H9 (cell line): Measurements from ENCODE around the gene NTSR2. TPM values are rescaled to one million over a fixed set of nuclear protein-coding genes. Genes with fewer than 3 reads are reported as not detected.

Experiments used
- DNase-seq: peaks from one replicate; pipeline ENCODE4 v3.0.0-alpha.2; 2017
- H2AFZ ChIP-seq: one replicate; pipeline ENCODE4 v1.6.1; 2013; ENCODE audit warnings: mild to moderate bottlenecking, low read length, control low read depth, moderate library complexity
- H2AK5ac ChIP-seq: 2 replicates; pipeline ENCODE4 v1.6.1; 2013; ENCODE audit warnings: low read length, control low read depth, mixed read lengths; ENCODE audit not compliant: insufficient read length
- H2BK120ac ChIP-seq: one replicate; pipeline ENCODE4 v1.6.1; 2013; ENCODE audit warnings: low read depth, mild to moderate bottlenecking, low read length, control low read depth, inconsistent platforms; ENCODE audit not compliant: poor library complexity, severe bottlenecking
- H2BK12ac ChIP-seq: 2 replicates; pipeline ENCODE4 v1.6.1; 2013; ENCODE audit warnings: low read length, control low read depth, mixed read lengths, low read depth; ENCODE audit not compliant: insufficient read length
- H2BK15ac ChIP-seq: 2 replicates; pipeline ENCODE4 v1.6.1; 2013; ENCODE audit warnings: low read depth, low read length, control low read depth
- H2BK20ac ChIP-seq: one replicate; pipeline ENCODE4 v1.6.1; 2013; ENCODE audit warnings: low read depth, mild to moderate bottlenecking, low read length, control low read depth, inconsistent platforms; ENCODE audit not compliant: poor library complexity, severe bottlenecking
- H2BK5ac ChIP-seq: 2 replicates; pipeline ENCODE4 v1.6.1; 2013; ENCODE audit warnings: low read length, control low read depth, mixed read lengths; ENCODE audit not compliant: insufficient read length
- H3K14ac ChIP-seq: 2 replicates; pipeline ENCODE4 v1.6.1; 2013; ENCODE audit warnings: low read length, control low read depth; ENCODE audit not compliant: insufficient read depth
- H3K18ac ChIP-seq: 2 replicates; pipeline ENCODE4 v1.6.1; 2013; ENCODE audit warnings: low read depth, mild to moderate bottlenecking, mixed read lengths, low read length, control low read depth; ENCODE audit not compliant: insufficient read length
- H3K23ac ChIP-seq: 2 replicates; pipeline ENCODE4 v1.6.1; 2013; ENCODE audit warnings: low read length, control low read depth, mixed read lengths, low read depth; ENCODE audit not compliant: insufficient read length
- H3K23me2 ChIP-seq: 2 replicates; pipeline ENCODE4 v1.6.1; 2013; ENCODE audit warnings: low read depth, mild to moderate bottlenecking, mixed read lengths, low read length, control low read depth; ENCODE audit not compliant: insufficient read length, poor library complexity, severe bottlenecking
- H3K27ac ChIP-seq: 2 replicates; pipeline ENCODE4 v1.5.1; 2013; ENCODE audit warnings: low read length, control low read depth, mixed read lengths, low read depth; ENCODE audit not compliant: insufficient read length
- H3K27me3 ChIP-seq: 2 replicates; pipeline ENCODE4 v1.6.1; 2013; ENCODE audit warnings: low read length, control low read depth, inconsistent platforms; ENCODE audit not compliant: insufficient read depth
- H3K4ac ChIP-seq: 2 replicates; pipeline ENCODE4 v1.6.1; 2013; ENCODE audit warnings: low read depth, mild to moderate bottlenecking, control low read depth, inconsistent platforms, low read length, moderate library complexity
- H3K4me1 ChIP-seq: 2 replicates; pipeline ENCODE4 v1.6.1; 2013; ENCODE audit warnings: low read length, control low read depth, inconsistent platforms; ENCODE audit not compliant: insufficient read depth
- H3K4me2 ChIP-seq: 2 replicates; pipeline ENCODE4 v1.6.1; 2013; ENCODE audit warnings: low read length, control low read depth, mixed read lengths; ENCODE audit not compliant: insufficient read length, insufficient read depth
- H3K56ac ChIP-seq: 2 replicates; pipeline ENCODE4 v1.6.1; 2013; ENCODE audit warnings: low read depth, mild to moderate bottlenecking, mixed read lengths, low read length, control low read depth; ENCODE audit not compliant: insufficient read length
- H3K79me1 ChIP-seq: 2 replicates; pipeline ENCODE4 v1.6.1; 2013; ENCODE audit warnings: low read depth, mild to moderate bottlenecking, moderate library complexity, low read length, control low read depth, inconsistent platforms; ENCODE audit not compliant: insufficient read depth, poor library complexity, severe bottlenecking
- H3K79me2 ChIP-seq: 2 replicates; pipeline ENCODE4 v1.6.1; 2013; ENCODE audit warnings: low read length, control low read depth, inconsistent platforms; ENCODE audit not compliant: insufficient read depth
- H3K9ac ChIP-seq: 2 replicates; pipeline ENCODE4 v1.6.1; 2013; ENCODE audit warnings: low read length, control low read depth, mixed read lengths; ENCODE audit not compliant: insufficient read length; ENCODE audit errors: extremely low read depth
- H3K9me3 ChIP-seq: one replicate; pipeline ENCODE4 v1.6.1; 2013; ENCODE audit warnings: low read depth, low read length, inconsistent platforms; ENCODE audit not compliant: control insufficient read depth
- H3T11ph ChIP-seq: one replicate; pipeline ENCODE4 v1.6.1; 2013; ENCODE audit warnings: mild to moderate bottlenecking, low read length, control low read depth, inconsistent platforms
- H4K20me1 ChIP-seq: one replicate; pipeline ENCODE4 v1.6.1; 2013; ENCODE audit not compliant: control insufficient read depth, insufficient read length, insufficient read depth
- H4K5ac ChIP-seq: 2 replicates; pipeline ENCODE4 v1.6.1; 2013; ENCODE audit warnings: low read depth, mild to moderate bottlenecking, mixed read lengths, low read length, control low read depth; ENCODE audit not compliant: insufficient read length
- H4K8ac ChIP-seq: replicated peaks from 2 replicates; pipeline ENCODE4 v1.6.1; 2013; ENCODE audit warnings: low read length, control low read depth, mixed read lengths, low read depth; ENCODE audit not compliant: insufficient read length
- H4K91ac ChIP-seq: 2 replicates; pipeline ENCODE4 v1.6.1; 2013; ENCODE audit warnings: low read depth, mild to moderate bottlenecking, moderate library complexity, mixed read lengths, low read length, control low read depth; ENCODE audit not compliant: insufficient read length
- H3K27ac Mint-ChIP-seq, 3 experiments: 2 replicates in 2 of 3; 3 replicates in 1 of 3; pipeline ENCODE4 v1.8.0; 2020 to 2021; ENCODE audit warnings: mixed read lengths in 3 of 3, mild to moderate bottlenecking in 1 of 3, moderate library complexity in 1 of 3
- H3K27me3 Mint-ChIP-seq: 2 replicates; pipeline ENCODE4 v1.8.0; 2021; ENCODE audit warnings: low read depth, mild to moderate bottlenecking, moderate library complexity, mixed read lengths
- H3K36me3 Mint-ChIP-seq, 3 experiments: 2 replicates in 2 of 3; 3 replicates in 1 of 3; pipeline ENCODE4 v1.8.0; 2020 to 2021; ENCODE audit warnings: low read depth in 3 of 3, mixed read lengths in 3 of 3; ENCODE audit not compliant: insufficient read depth in 1 of 3
- H3K4me1 Mint-ChIP-seq, 2 experiments: 2 replicates each; pipeline ENCODE4 v1.8.0; 2020; ENCODE audit warnings: mixed read lengths in 2 of 2
- H3K4me3 Mint-ChIP-seq, 2 experiments: 2 replicates in 1 of 2; 3 replicates in 1 of 2; pipeline ENCODE4 v1.8.0; 2020 to 2021; ENCODE audit warnings: mild to moderate bottlenecking in 2 of 2, mixed read lengths in 2 of 2, moderate library complexity in 1 of 2
- H3K9me3 Mint-ChIP-seq, 2 experiments: 2 replicates in 1 of 2; 3 replicates in 1 of 2; pipeline ENCODE4 v1.8.0; 2020; ENCODE audit warnings: mild to moderate bottlenecking in 2 of 2, mixed read lengths in 2 of 2, moderate library complexity in 1 of 2
- WGBS: extraction: QIAGEN DNeasy Blood & Tissue Kit; methylation state at CpG from one replicate; pipeline ENCODE4 v1.1.7; 2013; ENCODE audit warnings: missing lambda C conversion rate, low lambda C conversion rate, mixed read lengths; ENCODE audit not compliant: insufficient read length; ENCODE audit errors: extremely low coverage; 5-methylcytosine and 5-hydroxymethylcytosine counted together
- total RNA-seq: library from RNA; stranded (reverse); gene quantifications from 2 replicates; pipeline ENCODE4 v1.2.1, GENCODE V29; 2021
- TF ChIP-seq, protein P1 (sequence below): fragments of 200-600 bp; sonication (generic); conservative IDR thresholded peaks from 3 replicates; pipeline ENCODE4 v1.8.0; 2021; ENCODE audit warnings: antibody characterized with exemption, mild to moderate bottlenecking

NTSR2 gene
- total RNA-seq, 1 experiment from 2014 or later, result not detected

GRCh38 chr2:11657195-11657594 lies 12.8 kb downstream of the NTSR2 start:
- Mint-ChIP-seq H3K4me3 (no peak overlapping the region), H3K27me3 (peaks cover 23% of the 10 kb centered on the region), H3K36me3 (peaks cover 0 to 3% (median 2%) of the 10 kb centered on the region in 3 experiments; a peak in 3 of 7 replicates), H3K9me3 (peaks cover 3% of the 10 kb centered on the region in 2 experiments), H3K4me1 (no peaks in the 10 kb centered on the region), H3K27ac (no peak overlapping the region)
- Histone ChIP-seq H2BK20ac (no peak overlapping the region), H2AFZ (no peak overlapping the region), H3K79me2 (no peaks in the 10 kb centered on the region), H3K27ac (no peak overlapping the region), H4K5ac (no peak overlapping the region), H3K27me3 (no peaks in the 10 kb centered on the region), H4K20me1 (no peaks in the 10 kb centered on the region), H3K9me3 (no peaks in the 10 kb centered on the region), H3T11ph (no peak overlapping the region), H3K4me2 (no peak overlapping the region), H4K91ac (no peak overlapping the region), H2AK5ac (no peak overlapping the region), H3K23ac (no peak overlapping the region), H3K4ac (no peak overlapping the region), H2BK5ac (no peak overlapping the region), H3K56ac (no peak overlapping the region), H3K79me1 (no peaks in the 10 kb centered on the region), H3K23me2 (no peaks in the 10 kb centered on the region), H3K9ac (no peak overlapping the region), H4K8ac (no peak overlapping the region), H2BK15ac (no peak overlapping the region), H2BK120ac (no peak overlapping the region), H2BK12ac (no peak overlapping the region), H3K18ac (no peak overlapping the region), H3K14ac (no peak overlapping the region), H3K4me1 (no peaks in the 10 kb centered on the region)
- WGBS, result no CpG with 5 or more reads among the region's 11 CpGs
- TF ChIP-seq, protein P1, sequence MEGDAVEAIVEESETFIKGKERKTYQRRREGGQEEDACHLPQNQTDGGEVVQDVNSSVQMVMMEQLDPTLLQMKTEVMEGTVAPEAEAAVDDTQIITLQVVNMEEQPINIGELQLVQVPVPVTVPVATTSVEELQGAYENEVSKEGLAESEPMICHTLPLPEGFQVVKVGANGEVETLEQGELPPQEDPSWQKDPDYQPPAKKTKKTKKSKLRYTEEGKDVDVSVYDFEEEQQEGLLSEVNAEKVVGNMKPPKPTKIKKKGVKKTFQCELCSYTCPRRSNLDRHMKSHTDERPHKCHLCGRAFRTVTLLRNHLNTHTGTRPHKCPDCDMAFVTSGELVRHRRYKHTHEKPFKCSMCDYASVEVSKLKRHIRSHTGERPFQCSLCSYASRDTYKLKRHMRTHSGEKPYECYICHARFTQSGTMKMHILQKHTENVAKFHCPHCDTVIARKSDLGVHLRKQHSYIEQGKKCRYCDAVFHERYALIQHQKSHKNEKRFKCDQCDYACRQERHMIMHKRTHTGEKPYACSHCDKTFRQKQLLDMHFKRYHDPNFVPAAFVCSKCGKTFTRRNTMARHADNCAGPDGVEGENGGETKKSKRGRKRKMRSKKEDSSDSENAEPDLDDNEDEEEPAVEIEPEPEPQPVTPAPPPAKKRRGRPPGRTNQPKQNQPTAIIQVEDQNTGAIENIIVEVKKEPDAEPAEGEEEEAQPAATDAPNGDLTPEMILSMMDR, result no peak
- DNase-seq, result no peak
